ENCODE results near the gene LHX3.

Gene LHX3

GRCh38 chr9:136207616-136208015 is 2.7 kb upstream of the LHX3 start:
- no peak for DNase-seq (ENCODE audit: low read depth)

GRCh38 chr9:136206602-136207275 is 1.8 kb upstream of the LHX3 start:
- no peak for DNase-seq (ENCODE audit: low read depth)

GRCh38 chr9:136205707-136205992 is 722 bp upstream of the LHX3 start:
- no peak for DNase-seq (ENCODE audit: low read depth)

GRCh38 chr9:136204145-136204805 is 653 bp downstream of the LHX3 start:
- DNase-seq (ENCODE audit: low read depth), result no peak

- no peak for DNase-seq (ENCODE audit: low read depth)
Measured at GRCh38 chr9:136203408-136204144, 1.4 kb downstream of the LHX3 start.

GRCh38 chr9:136202454-136203407 is 2.2 kb downstream of the LHX3 start:
- no peak for DNase-seq (ENCODE audit: low read depth)

- no peak for DNase-seq (ENCODE audit: low read depth)
Measured at GRCh38 chr9:136201609-136202453, 3.1 kb downstream of the LHX3 start.

- DNase-seq (ENCODE audit: low read depth), result no peak
Measured at GRCh38 chr9:136201174-136201573, 3.8 kb downstream of the LHX3 start.

GRCh38 chr9:136200424-136200823 is 4.5 kb downstream of the LHX3 start:
- no peak for DNase-seq (ENCODE audit: low read depth)

GRCh38 chr9:136199391-136200288 is 5.3 kb downstream of the LHX3 start:
- DNase-seq (ENCODE audit: low read depth), result no peak

GRCh38 chr9:136198605-136199083 is 6.3 kb downstream of the LHX3 start:
- DNase-seq (ENCODE audit: low read depth), result no peak

- DNase-seq (ENCODE audit: low read depth), result no peak
Measured at GRCh38 chr9:136197930-136198604, 6.9 kb downstream of the LHX3 start.

GRCh38 chr9:136197084-136197875 is 7.6 kb downstream of the LHX3 start:
- no peak for DNase-seq (ENCODE audit: low read depth)

GRCh38 chr9:136196404-136197083 is 8.4 kb downstream of the LHX3 start:
- no peak for DNase-seq (ENCODE audit: low read depth)

- DNase-seq (ENCODE audit: low read depth), result no peak
Measured at GRCh38 chr9:136194540-136194939, 10.4 kb downstream of the LHX3 start.

- no peak for DNase-seq (ENCODE audit: low read depth)
Measured at GRCh38 chr9:136193891-136194279, 11.0 kb downstream of the LHX3 start.

GRCh38 chr9:136193127-136193890 is 11.6 kb downstream of the LHX3 start:
- no peak for DNase-seq (ENCODE audit: low read depth)
